GM23338 (cell line): ENCODE data around the gene GNA15. TPM values are rescaled to one million over a fixed set of nuclear protein-coding genes. Genes with fewer than 3 reads are reported as not detected.

Experiments
- ATAC-seq: fragments of 200-7000 bp; cut with Tn5 transposase; 3 replicates; pipeline ENCODE4 v1.9.1; 2020
- DNase-seq: peaks from one replicate; pipeline ENCODE4 v3.0.0-alpha.2; 2015; ENCODE audit warnings: low spot score
- H2AFZ ChIP-seq: fragments of 200-600 bp; sonication (generic); 2 replicates; pipeline ENCODE4 v1.8.0; 2016; ENCODE audit warnings: antibody characterized with exemption, mild to moderate bottlenecking, moderate library complexity
- H3F3A ChIP-seq: fragments of 200-600 bp; sonication (generic); replicated peaks from 2 replicates; pipeline ENCODE4 v1.8.0; 2017; ENCODE audit warnings: antibody characterized with exemption, mixed run types, low read depth
- H3K27ac ChIP-seq: fragments of 200-600 bp; sonication (generic); 2 replicates; pipeline ENCODE4 v1.6.1; 2016; ENCODE audit warnings: low read depth
- H3K27me3 ChIP-seq: fragments of 200-600 bp; sonication (generic); 2 replicates; pipeline ENCODE4 v1.8.0; 2016; ENCODE audit warnings: mild to moderate bottlenecking, mixed run types, moderate library complexity; ENCODE audit not compliant: insufficient read depth
- H3K36me3 ChIP-seq: fragments of 200-600 bp; sonication (generic); 2 replicates; pipeline ENCODE4 v1.8.0; 2016; ENCODE audit warnings: mild to moderate bottlenecking; ENCODE audit not compliant: insufficient read depth
- H3K4me1 ChIP-seq: fragments of 200-600 bp; sonication (generic); 2 replicates; pipeline ENCODE4 v1.8.0; 2016; ENCODE audit warnings: mild to moderate bottlenecking, moderate library complexity; ENCODE audit not compliant: insufficient read depth
- H3K4me2 ChIP-seq: fragments of 200-600 bp; sonication (generic); 2 replicates; pipeline ENCODE4 v1.7.1; 2017; ENCODE audit warnings: mixed run types
- H3K4me3 ChIP-seq: fragments of 200-600 bp; sonication (generic); 2 replicates; pipeline ENCODE4 v1.6.1; 2016; ENCODE audit warnings: mixed run types
- H3K79me2 ChIP-seq: fragments of 200-600 bp; sonication (generic); replicated peaks from 2 replicates; pipeline ENCODE4 v1.8.0; 2017; ENCODE audit warnings: mild to moderate bottlenecking; ENCODE audit not compliant: insufficient read depth
- H3K9me2 ChIP-seq: fragments of 200-600 bp; sonication (generic); 2 replicates; pipeline ENCODE4 v1.8.0; 2017; ENCODE audit not compliant: insufficient read depth
- H4K20me1 ChIP-seq: fragments of 200-600 bp; sonication (generic); replicated peaks from 2 replicates; pipeline ENCODE4 v1.8.0; 2017; ENCODE audit warnings: mild to moderate bottlenecking; ENCODE audit not compliant: insufficient read depth
- H3K27ac Mint-ChIP-seq: 2 replicates; pipeline ENCODE4 v1.8.0; 2020; ENCODE audit warnings: inconsistent platforms, mild to moderate bottlenecking, moderate library complexity, mixed read lengths
- H3K27me3 Mint-ChIP-seq: 3 replicates; pipeline ENCODE4 v1.8.0; 2022; ENCODE audit warnings: low read depth, mild to moderate bottlenecking, moderate library complexity, mixed read lengths, inconsistent platforms; ENCODE audit not compliant: insufficient read depth, poor library complexity
- H3K36me3 Mint-ChIP-seq: 3 replicates; pipeline ENCODE4 v1.8.0; 2021; ENCODE audit warnings: low read depth, mild to moderate bottlenecking, inconsistent platforms, moderate library complexity, mixed read lengths
- H3K4me1 Mint-ChIP-seq: 3 replicates; pipeline ENCODE4 v1.8.0; 2020; ENCODE audit warnings: mild to moderate bottlenecking, inconsistent platforms, mixed read lengths
- H3K4me3 Mint-ChIP-seq: 3 replicates; pipeline ENCODE4 v1.8.0; 2021; ENCODE audit warnings: moderate library complexity, mild to moderate bottlenecking, inconsistent platforms, mixed read lengths
- H3K9me3 Mint-ChIP-seq: 3 replicates; pipeline ENCODE4 v1.8.0; 2020; ENCODE audit warnings: moderate library complexity, mild to moderate bottlenecking, inconsistent platforms, mixed read lengths
- CTCF ChIP-seq, 2 experiments: fragments of 200-600 bp in 1 of 2; sonication (generic) in 1 of 2; conservative IDR thresholded peaks; 2 replicates each; pipeline versions ENCODE4 v1.5.1 to v1.6.1; 2016 to 2017; ENCODE audit warnings: antibody characterized with exemption in 2 of 2, low read depth in 2 of 2, mild to moderate bottlenecking in 2 of 2, moderate library complexity in 1 of 2
- EZH2 ChIP-seq: fragments of 200-600 bp; sonication (generic); IDR thresholded peaks from one replicate; pipeline ENCODE4 v1.8.0; 2017; ENCODE audit warnings: antibody characterized with exemption, mild to moderate bottlenecking, low read depth; ENCODE audit not compliant: unreplicated experiment
- EZH2phosphoT487 ChIP-seq: fragments of 200-600 bp; sonication (generic); IDR thresholded peaks from one replicate; pipeline ENCODE4 v1.8.1; 2018; ENCODE audit warnings: antibody characterized with exemption; ENCODE audit not compliant: unreplicated experiment
- POLR2AphosphoS5 ChIP-seq: IDR thresholded peaks from 2 replicates; pipeline ENCODE4 v1.6.1; 2016; ENCODE audit warnings: antibody characterized with exemption, low read depth
- REST ChIP-seq: IDR thresholded peaks from one replicate; pipeline ENCODE4 v1.6.1; 2018; ENCODE audit warnings: antibody characterized with exemption; ENCODE audit not compliant: unreplicated experiment
- STAT1 ChIP-seq: IDR thresholded peaks from one replicate; pipeline ENCODE4 v1.6.1; 2016; ENCODE audit warnings: antibody characterized with exemption; ENCODE audit not compliant: unreplicated experiment
- ZNF114 ChIP-seq: fragments of 250-450 bp; sonication (Bioruptor Pico); IDR thresholded peaks from 2 replicates; pipeline ENCODE4 v1.5.0; 2020; ENCODE audit warnings: mild to moderate bottlenecking, moderate library complexity
- ZNF331 ChIP-seq: fragments of 250-450 bp; sonication (Bioruptor Pico); IDR thresholded peaks from 2 replicates; pipeline ENCODE4 v1.5.0; 2020; ENCODE audit warnings: low read depth, mild to moderate bottlenecking, moderate library complexity
- polyA plus RNA-seq: library from polyadenylated mRNA; unstranded; fragments of >200 nt; fragmentation: Nextera tagmentation; extraction: Ambion mirVana; gene quantifications from 2 replicates; pipeline ENCODE4 v1.2.1, GENCODE V29; 2016
- total RNA-seq: library from RNA; depleted of rRNA; stranded (reverse); fragments of >200 nt; shearing (Covaris generic); gene quantifications from 2 replicates; pipeline ENCODE4 v1.2.3, GENCODE V29; 2014

The GNA15 gene
- total and polyA plus RNA-seq, 2 experiments from 2014 or later = 0.14 to 0.31 TPM

- no peak for TF ChIP-seq CTCF (conservative IDR thresholded peaks at IDR 0.05; ENCODE audit: low read depth in 2 of 2)
- no peak for TF ChIP-seq ZNF114 (CRISPR knock-in tag)
- TF ChIP-seq EZH2 = no peak
- no peak for TF ChIP-seq REST
These were observed 39.4 kb upstream of the GNA15 start (continued) for GRCh38 chr19:3096267-3096901.

GRCh38 chr19:3096902-3097326 is 38.9 kb upstream of the GNA15 start:
- peak overlapping the region; percentile 94; the same call in 1 of the 2 replicates for H3K4me2 ChIP-seq
- Mint-ChIP-seq H3K4me3 (no peak overlapping the region), H3K36me3 (no peaks in the 10 kb centered on the region), H3K27ac (no peak overlapping the region), H3K27me3 (peaks cover 15% of the 10 kb centered on the region), H3K9me3 (no peaks in the 10 kb centered on the region), H3K4me1 (peaks cover 18% of the 10 kb centered on the region)
- H3K27me3 ChIP-seq = no peaks in the 10 kb centered on the region
- H3F3A ChIP-seq = no peaks in the 10 kb centered on the region
- peak overlapping the region; percentile 81; the same call in 1 of the 2 replicates for H3K4me3 ChIP-seq
- H3K27ac ChIP-seq = no peak overlapping the region
- no peaks in the 10 kb centered on the region for H3K36me3 ChIP-seq
- H3K4me1 ChIP-seq = peaks cover 14% of the 10 kb centered on the region
- H3K9me2 ChIP-seq = no peaks in the 10 kb centered on the region
- H4K20me1 ChIP-seq = peaks cover 8% of the 10 kb centered on the region
- ATAC-seq (no peak), DNase-seq (no peak)
- peaks cover 71% of the 10 kb centered on the region for H3K79me2 ChIP-seq
- no peak overlapping the region for H2AFZ ChIP-seq
- TF ChIP-seq EZH2phosphoT487 (no peak), ZNF331 (CRISPR knock-in tag) (no peak), POLR2AphosphoS5 (no peak), REST (no peak), CTCF (conservative IDR thresholded peaks at IDR 0.05; ENCODE audit: low read depth in 2 of 2) (no peak), EZH2 (no peak), STAT1 (no peak)
